ENCODE data around the gene LAMA3. TPM values are rescaled to one million over a fixed set of nuclear protein-coding genes. Genes with fewer than 3 reads are reported as not detected.
A peak's percentile ranks its signal among the peaks of the same experiment; 100 is the strongest.

LAMA3 gene
- total and polyA plus RNA-seq, 4 donors = 0.26 to 3.9 (median 0.37) TPM

DNA sequence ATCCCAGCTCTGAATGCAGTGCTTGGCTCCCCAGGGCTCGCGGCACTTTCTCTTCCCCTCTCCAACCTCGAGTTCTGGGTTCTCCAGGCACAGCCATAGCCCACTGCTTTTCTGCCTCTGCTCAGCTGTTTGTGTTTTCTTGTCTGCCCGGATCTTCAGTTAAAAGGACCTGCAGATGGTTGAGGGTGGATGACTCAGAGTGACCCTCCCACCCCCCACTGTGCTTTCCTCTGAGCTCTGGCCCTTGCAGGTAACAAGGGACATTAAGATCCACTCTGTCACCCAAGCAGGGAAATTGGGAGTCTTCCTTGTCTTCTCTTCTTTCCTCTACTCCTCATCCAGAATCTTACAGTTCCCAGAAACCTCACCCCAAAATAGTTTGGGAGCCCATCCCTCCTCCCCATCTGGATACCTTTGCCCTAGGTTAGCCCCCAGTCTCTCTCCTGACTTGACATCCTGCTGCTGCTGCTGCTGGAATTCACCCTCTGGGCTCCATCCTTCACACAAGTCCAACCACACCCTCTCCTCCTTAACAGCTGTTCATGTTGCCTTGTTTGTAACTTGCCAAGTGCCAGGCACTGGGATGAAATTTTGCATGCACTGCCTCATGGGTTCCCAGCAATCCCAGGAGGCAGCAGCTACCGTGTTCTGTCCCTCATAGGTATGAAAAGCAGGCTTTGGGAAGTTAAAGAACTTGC lies 167.4 kb downstream of the LAMA3 start:
- Histone ChIP-seq H3K4me1 (ENCODE audit: control insufficient read depth in 4 of 4, insufficient read depth in 4 of 4, low read length in 3 of 4) (peaks cover 10 to 39% (median 27%) of the 10 kb centered on the region in 4 donors), H3K27ac (ENCODE audit: low read depth in 1 of 2, low read length in 2 of 2) (no peak overlapping the region), H3K36me3 (ENCODE audit: control insufficient read depth in 4 of 4, insufficient read depth in 3 of 4, low read depth in 1 of 4, low read length in 3 of 4) (no peaks in the 10 kb centered on the region), H3K27me3 (ENCODE audit: control insufficient read depth in 4 of 4, insufficient read depth in 4 of 4, low read length in 3 of 4) (no peaks in the 10 kb centered on the region), H3K9ac (ENCODE audit: low read depth in 1 of 2, low read length in 2 of 2) (no peak overlapping the region), H3K9me3 (ENCODE audit: control insufficient read depth in 4 of 4, low read length in 3 of 4) (no peaks in the 10 kb centered on the region), H3K4me3 (ENCODE audit: low read depth in 1 of 3, low read length in 3 of 3) (no peak overlapping the region)
- TF ChIP-seq FOXA1 (IDR thresholded peaks at IDR 0.05) (no peak), RXRA (IDR thresholded peaks at IDR 0.05) (no peak)
- no peak for DNase-seq (ENCODE audit: low spot score)
- 84% methylated on average over 5 of the region's 5 CpGs for WGBS

- no peak overlapping the region for H3K4me3 ChIP-seq (ENCODE audit: low read depth in 1 of 3, low read length in 3 of 3)
- peak overlapping the region; percentile 47 to 53 for H3K27ac ChIP-seq (ENCODE audit: low read depth in 1 of 2, low read length in 2 of 2)
- no peaks in the 10 kb centered on the region for H3K9me3 ChIP-seq (ENCODE audit: control insufficient read depth in 4 of 4, low read length in 3 of 4)
- H3K27me3 ChIP-seq (ENCODE audit: control insufficient read depth in 4 of 4, insufficient read depth in 4 of 4, low read length in 3 of 4) = no peaks in the 10 kb centered on the region
- peaks cover 10 to 34% (median 24%) of the 10 kb centered on the region in 4 donors for H3K4me1 ChIP-seq (ENCODE audit: control insufficient read depth in 4 of 4, insufficient read depth in 4 of 4, low read length in 3 of 4)
- no peak for TF ChIP-seq CTCF (IDR thresholded peaks at IDR 0.05; ENCODE audit: low read depth, low read length, missing input control)
- no peak for TF ChIP-seq FOXA2 (IDR thresholded peaks at IDR 0.05)
- no peak for TF ChIP-seq YY1 (IDR thresholded peaks at IDR 0.05)
- no peak for DNase-seq (ENCODE audit: low spot score)
- 98% methylated on average over 5 of the region's 5 CpGs for WGBS
- no peak overlapping the region for H3K9ac ChIP-seq (ENCODE audit: low read depth in 1 of 2, low read length in 2 of 2)
- no peaks in the 10 kb centered on the region for H3K36me3 ChIP-seq (ENCODE audit: control insufficient read depth in 4 of 4, insufficient read depth in 3 of 4, low read depth in 1 of 4, low read length in 3 of 4)
Measured at GRCh38 chr18:23857164-23857552, 167.9 kb downstream of the LAMA3 start.

- 35% methylated on average over 9 of the region's 9 CpGs for WGBS
- H3K4me3 ChIP-seq (ENCODE audit: low read depth in 1 of 3, low read length in 3 of 3) = no peak overlapping the region
- peak; percentile 56 for DNase-seq (ENCODE audit: low spot score)
- H3K4me1 ChIP-seq (ENCODE audit: control insufficient read depth in 4 of 4, insufficient read depth in 4 of 4, low read length in 3 of 4) = peaks cover 10 to 34% (median 24%) of the 10 kb centered on the region in 4 donors
- no peaks in the 10 kb centered on the region for H3K36me3 ChIP-seq (ENCODE audit: control insufficient read depth in 4 of 4, insufficient read depth in 3 of 4, low read depth in 1 of 4, low read length in 3 of 4)
- no peaks in the 10 kb centered on the region for H3K9me3 ChIP-seq (ENCODE audit: control insufficient read depth in 4 of 4, low read length in 3 of 4)
- peak overlapping the region; percentile 56 to 83 for H3K27ac ChIP-seq (ENCODE audit: low read depth in 1 of 2, low read length in 2 of 2)
- H3K9ac ChIP-seq (ENCODE audit: low read depth in 1 of 2, low read length in 2 of 2) = no peak overlapping the region
- H3K27me3 ChIP-seq (ENCODE audit: control insufficient read depth in 4 of 4, insufficient read depth in 4 of 4, low read length in 3 of 4) = no peaks in the 10 kb centered on the region
- TF ChIP-seq FOXA1 (IDR thresholded peaks at IDR 0.05) = peak; percentile 90
- no peak for TF ChIP-seq TAF1 (conservative IDR thresholded peaks at IDR 0.05)
- TF ChIP-seq RAD21 (IDR thresholded peaks at IDR 0.05) = peak; percentile 39 to 68
- TF ChIP-seq RXRA (IDR thresholded peaks at IDR 0.05) = peak; percentile 86 to 95
- TF ChIP-seq GABPA (IDR thresholded peaks at IDR 0.05 in 1 of 2, conservative IDR thresholded peaks at IDR 0.05 in 1 of 2) = peak; percentile 12 to 63
- peak; percentile 83 to 88 for TF ChIP-seq HNF4A (conservative IDR thresholded peaks at IDR 0.05)
- TF ChIP-seq, protein P1, sequence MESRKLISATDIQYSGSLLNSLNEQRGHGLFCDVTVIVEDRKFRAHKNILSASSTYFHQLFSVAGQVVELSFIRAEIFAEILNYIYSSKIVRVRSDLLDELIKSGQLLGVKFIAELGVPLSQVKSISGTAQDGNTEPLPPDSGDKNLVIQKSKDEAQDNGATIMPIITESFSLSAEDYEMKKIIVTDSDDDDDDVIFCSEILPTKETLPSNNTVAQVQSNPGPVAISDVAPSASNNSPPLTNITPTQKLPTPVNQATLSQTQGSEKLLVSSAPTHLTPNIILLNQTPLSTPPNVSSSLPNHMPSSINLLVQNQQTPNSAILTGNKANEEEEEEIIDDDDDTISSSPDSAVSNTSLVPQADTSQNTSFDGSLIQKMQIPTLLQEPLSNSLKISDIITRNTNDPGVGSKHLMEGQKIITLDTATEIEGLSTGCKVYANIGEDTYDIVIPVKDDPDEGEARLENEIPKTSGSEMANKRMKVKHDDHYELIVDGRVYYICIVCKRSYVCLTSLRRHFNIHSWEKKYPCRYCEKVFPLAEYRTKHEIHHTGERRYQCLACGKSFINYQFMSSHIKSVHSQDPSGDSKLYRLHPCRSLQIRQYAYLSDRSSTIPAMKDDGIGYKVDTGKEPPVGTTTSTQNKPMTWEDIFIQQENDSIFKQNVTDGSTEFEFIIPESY (IDR thresholded peaks at IDR 0.05) = peak; percentile 76
- TF ChIP-seq CTCF (IDR thresholded peaks at IDR 0.05; ENCODE audit: low read depth, low read length, missing input control) = no peak
- peak; percentile 49 for TF ChIP-seq NR2F2 (IDR thresholded peaks at IDR 0.05)
- TF ChIP-seq JUND (IDR thresholded peaks at IDR 0.05) = peak; percentile 61 to 81
- peak in 1 of 2 donors; percentile 92 for TF ChIP-seq EGR1 (IDR thresholded peaks at IDR 0.05; ENCODE audit: low read depth in 2 of 2)
- TF ChIP-seq YY1 (IDR thresholded peaks at IDR 0.05) = peak; percentile 61
- TF ChIP-seq, protein P2, sequence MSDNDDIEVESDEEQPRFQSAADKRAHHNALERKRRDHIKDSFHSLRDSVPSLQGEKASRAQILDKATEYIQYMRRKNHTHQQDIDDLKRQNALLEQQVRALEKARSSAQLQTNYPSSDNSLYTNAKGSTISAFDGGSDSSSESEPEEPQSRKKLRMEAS (IDR thresholded peaks at IDR 0.05) = peak; percentile 97
- TF ChIP-seq, protein P3, sequence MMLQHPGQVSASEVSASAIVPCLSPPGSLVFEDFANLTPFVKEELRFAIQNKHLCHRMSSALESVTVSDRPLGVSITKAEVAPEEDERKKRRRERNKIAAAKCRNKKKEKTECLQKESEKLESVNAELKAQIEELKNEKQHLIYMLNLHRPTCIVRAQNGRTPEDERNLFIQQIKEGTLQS (IDR thresholded peaks at IDR 0.05) = peak; percentile 83
- TF ChIP-seq, protein P4, sequence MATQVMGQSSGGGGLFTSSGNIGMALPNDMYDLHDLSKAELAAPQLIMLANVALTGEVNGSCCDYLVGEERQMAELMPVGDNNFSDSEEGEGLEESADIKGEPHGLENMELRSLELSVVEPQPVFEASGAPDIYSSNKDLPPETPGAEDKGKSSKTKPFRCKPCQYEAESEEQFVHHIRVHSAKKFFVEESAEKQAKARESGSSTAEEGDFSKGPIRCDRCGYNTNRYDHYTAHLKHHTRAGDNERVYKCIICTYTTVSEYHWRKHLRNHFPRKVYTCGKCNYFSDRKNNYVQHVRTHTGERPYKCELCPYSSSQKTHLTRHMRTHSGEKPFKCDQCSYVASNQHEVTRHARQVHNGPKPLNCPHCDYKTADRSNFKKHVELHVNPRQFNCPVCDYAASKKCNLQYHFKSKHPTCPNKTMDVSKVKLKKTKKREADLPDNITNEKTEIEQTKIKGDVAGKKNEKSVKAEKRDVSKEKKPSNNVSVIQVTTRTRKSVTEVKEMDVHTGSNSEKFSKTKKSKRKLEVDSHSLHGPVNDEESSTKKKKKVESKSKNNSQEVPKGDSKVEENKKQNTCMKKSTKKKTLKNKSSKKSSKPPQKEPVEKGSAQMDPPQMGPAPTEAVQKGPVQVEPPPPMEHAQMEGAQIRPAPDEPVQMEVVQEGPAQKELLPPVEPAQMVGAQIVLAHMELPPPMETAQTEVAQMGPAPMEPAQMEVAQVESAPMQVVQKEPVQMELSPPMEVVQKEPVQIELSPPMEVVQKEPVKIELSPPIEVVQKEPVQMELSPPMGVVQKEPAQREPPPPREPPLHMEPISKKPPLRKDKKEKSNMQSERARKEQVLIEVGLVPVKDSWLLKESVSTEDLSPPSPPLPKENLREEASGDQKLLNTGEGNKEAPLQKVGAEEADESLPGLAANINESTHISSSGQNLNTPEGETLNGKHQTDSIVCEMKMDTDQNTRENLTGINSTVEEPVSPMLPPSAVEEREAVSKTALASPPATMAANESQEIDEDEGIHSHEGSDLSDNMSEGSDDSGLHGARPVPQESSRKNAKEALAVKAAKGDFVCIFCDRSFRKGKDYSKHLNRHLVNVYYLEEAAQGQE (IDR thresholded peaks at IDR 0.05) = no peak
- peak; percentile 50 for TF ChIP-seq HNF4G (IDR thresholded peaks at IDR 0.05)
- TF ChIP-seq FOXA2 (IDR thresholded peaks at IDR 0.05) = peak; percentile 95
Measured at GRCh38 chr18:23857756-23858155, 168.5 kb downstream of the LAMA3 start.
